ENCODE results near the gene CREB3L2. TPM values are rescaled to one million over a fixed set of nuclear protein-coding genes. Genes with fewer than 3 reads are reported as not detected.
A peak's percentile ranks its signal among the peaks of the same experiment; 100 is the strongest.

Gene CREB3L2
- polyA plus RNA-seq, 1 of the 3 experiments (the other 2 are of a cell fraction), result 22.9 TPM

GRCh38 chr7:137934176-137934826 is 67.6 kb downstream of the CREB3L2 start (continued):
- TF ChIP-seq, protein P1, sequence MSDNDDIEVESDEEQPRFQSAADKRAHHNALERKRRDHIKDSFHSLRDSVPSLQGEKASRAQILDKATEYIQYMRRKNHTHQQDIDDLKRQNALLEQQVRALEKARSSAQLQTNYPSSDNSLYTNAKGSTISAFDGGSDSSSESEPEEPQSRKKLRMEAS (IDR thresholded peaks at IDR 0.05; ENCODE audit: low read depth), result no peak

- ChIA-PET CTCF (interaction anchor here (0.8 to 2.4 kb wide), 7 partner anchors 9 to 277 kb away, joined by 3 to 11 read pairs (median 6); partner anchors contain the start of gene CREB3L2), POLR2A (no interaction called here)
- Histone ChIP-seq H3K9ac (peak overlapping the region; percentile 42; the same call in 1 of the 2 replicates), H3K36me3 (replicated peaks in 1 of 2; ENCODE audit: control insufficient read depth in 1 of 2, insufficient read depth in 2 of 2, low read length in 1 of 2) (no peaks in the 10 kb centered on the region), H3K27me3 (ENCODE audit: insufficient read depth) (no peaks in the 10 kb centered on the region), H4K20me1 (ENCODE audit: insufficient read depth) (no peaks in the 10 kb centered on the region), H3K79me2 (ENCODE audit: insufficient read depth) (peaks cover 98% of the 10 kb centered on the region), H3K27ac (ENCODE audit: low read depth in 2 of 2, low read length in 1 of 2) (peak overlapping the region; percentile 75 to 92), H3K9me2 (no peaks in the 10 kb centered on the region), H3K4me2 (peak overlapping the region; percentile 41), H3K4me1 (ENCODE audit: control insufficient read depth in 1 of 2, insufficient read depth in 2 of 2, low read depth in 1 of 2, low read length in 1 of 2) (peaks cover 36 to 54% of the 10 kb centered on the region in 2 experiments), H3F3A (replicated peaks; ENCODE audit: insufficient read depth) (peaks cover 48% of the 10 kb centered on the region), H3K9me3 (no peaks in the 10 kb centered on the region), H2AFZ (ENCODE audit: low read depth) (peak overlapping the region; percentile 17; the same call in 1 of the 2 replicates), H3K4me3 (ENCODE audit: low read depth in 2 of 2, low read length in 1 of 2) (no peak overlapping the region)
- peak; percentile 47 for DNase-seq
- WGBS (ENCODE audit: low lambda C conversion rate), result 54% methylated on average over 11 of the region's 11 CpGs
- TF ChIP-seq NRF1 (IDR thresholded peaks at IDR 0.05; ENCODE audit: low read depth, low read length) (no peak), RXRA (IDR thresholded peaks at IDR 0.05; ENCODE audit: borderline replicate concordance, low read depth) (peak; percentile 63), EP300 (IDR thresholded peaks at IDR 0.05; ENCODE audit: borderline replicate concordance in 1 of 2, low read depth in 1 of 2, low read length in 1 of 2) (peak in 1 of 2 experiments; percentile 81; a peak in 2 of 4 replicates), NFIC (IDR thresholded peaks at IDR 0.05; ENCODE audit: borderline replicate concordance) (peak; percentile 82), TAF1 (IDR thresholded peaks at IDR 0.05; ENCODE audit: borderline replicate concordance, low read depth, low read length) (peak; percentile 28; the same call in 1 of the 2 replicates), SIN3A (IDR thresholded peaks at IDR 0.05; ENCODE audit: borderline replicate concordance, low read depth, low read length) (peak; percentile 45; the same call in 1 of the 2 replicates), FOSL2 (IDR thresholded peaks at IDR 0.05; ENCODE audit: borderline replicate concordance, low read depth) (peak; percentile 93), TEAD4 (IDR thresholded peaks at IDR 0.05; ENCODE audit: borderline replicate concordance, insufficient read depth) (no peak), POLR2AphosphoS5 (IDR thresholded peaks at IDR 0.05; ENCODE audit: low read depth, low read length) (peak; percentile 33), RAD21 (IDR thresholded peaks at IDR 0.05; ENCODE audit: low read length) (no peak), USF1 (IDR thresholded peaks at IDR 0.05; ENCODE audit: borderline replicate concordance, low read depth) (no peak), TCF12 (IDR thresholded peaks at IDR 0.05) (peak; percentile 99), ELF1 (IDR thresholded peaks at IDR 0.05) (no peak), ZBTB33 (IDR thresholded peaks at IDR 0.05; ENCODE audit: borderline replicate concordance, low read depth) (0 out of 2 replicates have a peak, but pooled peaks have one; percentile 11), MXI1 (IDR thresholded peaks at IDR 0.05; ENCODE audit: low read depth, low read length) (peak; percentile 10; the same call in 1 of the 2 replicates), JUND (IDR thresholded peaks at IDR 0.05) (peak; percentile 95), FOXM1 (IDR thresholded peaks at IDR 0.05; ENCODE audit: low read depth) (peak; percentile 41; the same call in 1 of the 2 replicates), REST (IDR thresholded peaks at IDR 0.05; ENCODE audit: low read depth, low read length) (no peak), GATA2 (CRISPR knock-in tag; IDR thresholded peaks at IDR 0.05) (peak; percentile 4; the same call in 1 of the 2 replicates)
- TF ChIP-seq, protein P2, sequence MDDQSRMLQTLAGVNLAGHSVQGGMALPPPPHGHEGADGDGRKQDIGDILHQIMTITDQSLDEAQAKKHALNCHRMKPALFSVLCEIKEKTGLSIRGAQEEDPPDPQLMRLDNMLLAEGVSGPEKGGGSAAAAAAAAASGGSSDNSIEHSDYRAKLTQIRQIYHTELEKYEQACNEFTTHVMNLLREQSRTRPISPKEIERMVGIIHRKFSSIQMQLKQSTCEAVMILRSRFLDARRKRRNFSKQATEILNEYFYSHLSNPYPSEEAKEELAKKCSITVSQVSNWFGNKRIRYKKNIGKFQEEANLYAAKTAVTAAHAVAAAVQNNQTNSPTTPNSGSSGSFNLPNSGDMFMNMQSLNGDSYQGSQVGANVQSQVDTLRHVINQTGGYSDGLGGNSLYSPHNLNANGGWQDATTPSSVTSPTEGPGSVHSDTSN (IDR thresholded peaks at IDR 0.05), result no peak; the same call in 1 of the 2 replicates
- TF ChIP-seq, protein P1 (IDR thresholded peaks at IDR 0.05; ENCODE audit: low read depth), result peak; percentile 81; the same call in 1 of the 2 replicates
These were observed 68.4 kb downstream of the CREB3L2 start for GRCh38 chr7:137933270-137934017.

Measured in SK-N-SH (cell line).